Large intestine (tissue), 3 donors: ENCODE data around the gene ARFIP1. TPM values are rescaled to one million over a fixed set of nuclear protein-coding genes. Genes with fewer than 3 reads are reported as not detected.

Experiments used
- DNase-seq, 2 donors: peaks; one replicate each; pipeline versions ENCODE4 v3.0.0 to v3.0.0-alpha.2; 2013
- H3K27ac ChIP-seq: one replicate; pipeline ENCODE4 v1.5.1; 2013; ENCODE audit warnings: low read length
- H3K27me3 ChIP-seq: 2 replicates; pipeline ENCODE4 v1.6.1; 2013; ENCODE audit warnings: low read length; ENCODE audit not compliant: control insufficient read depth, insufficient read depth
- H3K36me3 ChIP-seq: 2 replicates; pipeline ENCODE4 v1.6.1; 2013; ENCODE audit warnings: low read length; ENCODE audit not compliant: control insufficient read depth, insufficient read depth
- H3K4me1 ChIP-seq: one replicate; pipeline ENCODE4 v1.6.1; 2013; ENCODE audit warnings: low read length; ENCODE audit not compliant: control insufficient read depth, insufficient read depth
- H3K4me3 ChIP-seq: one replicate; pipeline ENCODE4 v1.5.1; 2013; ENCODE audit warnings: low read length
- H3K9me3 ChIP-seq: one replicate; pipeline ENCODE4 v1.6.1; 2013; ENCODE audit warnings: mild to moderate bottlenecking, low read depth, low read length, moderate library complexity; ENCODE audit not compliant: control insufficient read depth
- WGBS: methylation state at CpG from one replicate; pipeline ENCODE4 v1.1.5; 2013; ENCODE audit warnings: low lambda C conversion rate; ENCODE audit not compliant: insufficient coverage; 5-methylcytosine and 5-hydroxymethylcytosine counted together
- polyA plus RNA-seq: library from polyadenylated mRNA; unstranded; fragments of 120-200 nt; gene quantifications from one replicate; pipeline ENCODE4 v1.2.1, GENCODE V29; 2013

ARFIP1 gene
- polyA plus RNA-seq, 1 donor, result 38.7 TPM

DNA sequence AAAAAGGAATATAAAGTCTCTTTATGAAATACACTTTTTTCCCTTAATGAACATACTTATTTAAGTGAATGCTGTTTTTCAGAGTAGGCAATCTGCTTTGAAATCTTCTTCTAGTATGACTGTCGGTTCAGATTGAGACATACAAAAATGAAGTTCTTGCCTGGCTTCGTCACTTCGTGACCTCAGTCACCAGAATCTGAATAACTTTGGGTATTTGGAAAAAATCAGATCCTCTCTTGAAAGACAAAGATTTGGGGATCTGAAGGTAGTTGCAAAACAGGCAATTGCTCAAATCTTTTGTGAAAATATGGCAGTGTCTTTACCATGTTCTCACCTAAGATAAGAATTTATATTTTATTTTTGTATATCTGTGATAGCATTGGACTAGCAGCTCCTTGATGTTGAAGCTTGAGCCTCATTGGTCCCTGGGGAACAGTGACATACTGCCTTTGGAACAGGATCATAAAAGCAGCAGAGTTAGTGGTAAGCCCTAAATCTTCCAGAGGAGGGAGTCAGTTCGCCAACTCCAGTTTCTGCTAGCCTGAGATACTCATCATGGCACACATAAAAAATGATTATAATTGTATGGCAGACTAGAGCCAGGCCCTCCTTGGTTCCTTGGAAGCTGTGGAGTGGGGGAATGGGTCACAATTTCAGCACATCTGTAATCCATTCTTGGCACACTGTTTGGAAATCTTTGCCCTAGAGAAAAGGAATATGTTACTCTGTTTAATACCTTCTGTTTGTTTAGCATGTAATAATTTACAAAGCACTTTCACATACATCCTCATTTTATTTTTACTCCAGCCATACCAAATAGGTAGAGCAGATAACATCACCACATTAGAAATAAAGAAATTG is 5.0 kb downstream of the ARFIP1 start:
- H3K27ac ChIP-seq, result no peak overlapping the region
- H3K36me3 ChIP-seq, result peaks cover 3% of the 10 kb centered on the region
- H3K4me3 ChIP-seq, result no peak overlapping the region
- no peaks in the 10 kb centered on the region for H3K9me3 ChIP-seq
- WGBS, result 100% methylated on average over 1 of the region's 4 CpGs
- H3K27me3 ChIP-seq, result no peaks in the 10 kb centered on the region
- no peak for DNase-seq
- H3K4me1 ChIP-seq, result no peaks in the 10 kb centered on the region

- Histone ChIP-seq H3K36me3 (peaks cover 3% of the 10 kb centered on the region), H3K4me3 (no peak overlapping the region), H3K27me3 (no peaks in the 10 kb centered on the region), H3K4me1 (no peaks in the 10 kb centered on the region), H3K9me3 (no peaks in the 10 kb centered on the region), H3K27ac (no peak overlapping the region)
- WGBS, result 70% methylated on average over 2 of the region's 3 CpGs
- DNase-seq, result no peak
These were observed 6.2 kb downstream of the ARFIP1 start for GRCh38 chr4:152785639-152786615.

GRCh38 chr4:152786627-152787026 is 6.9 kb downstream of the ARFIP1 start:
- Histone ChIP-seq H3K27me3 (no peaks in the 10 kb centered on the region), H3K4me3 (no peak overlapping the region), H3K27ac (no peak overlapping the region), H3K9me3 (no peaks in the 10 kb centered on the region), H3K36me3 (peaks cover 3% of the 10 kb centered on the region), H3K4me1 (no peaks in the 10 kb centered on the region)
- no peak for DNase-seq
- WGBS, result 100% methylated on average over 1 of the region's 1 CpG

DNA sequence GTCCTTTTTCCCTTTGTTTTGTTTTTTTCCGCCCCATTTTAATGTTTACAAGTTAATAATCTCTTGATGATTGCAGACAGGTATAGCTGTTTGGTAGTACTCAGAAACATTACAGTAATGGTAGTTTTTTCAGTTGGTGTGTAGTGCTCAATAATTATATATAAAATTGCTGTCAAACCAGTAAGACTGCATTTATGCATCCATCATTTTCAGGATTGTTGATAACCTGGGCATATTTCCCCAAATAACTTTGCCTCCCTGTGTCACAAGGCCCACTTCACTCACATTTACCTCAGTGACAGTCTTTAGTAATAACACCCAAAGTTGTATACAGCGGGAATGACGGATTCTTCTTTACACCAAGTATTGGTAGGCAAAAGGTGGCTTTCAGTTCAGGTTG is 16.1 kb downstream of the ARFIP1 start:
- no peaks in the 10 kb centered on the region for H3K36me3 ChIP-seq
- no peak overlapping the region for H3K27ac ChIP-seq
- H3K27me3 ChIP-seq, result no peaks in the 10 kb centered on the region
- no peaks in the 10 kb centered on the region for H3K9me3 ChIP-seq
- no peak overlapping the region for H3K4me3 ChIP-seq
- H3K4me1 ChIP-seq, result no peaks in the 10 kb centered on the region
- 100% methylated on average over 1 of the region's 3 CpGs for WGBS
- no peak for DNase-seq

GRCh38 chr4:152803541-152803940 is 23.8 kb downstream of the ARFIP1 start:
- H3K27me3 ChIP-seq, result no peaks in the 10 kb centered on the region
- H3K36me3 ChIP-seq, result no peaks in the 10 kb centered on the region
- H3K4me3 ChIP-seq, result no peak overlapping the region
- no peak overlapping the region for H3K27ac ChIP-seq
- H3K4me1 ChIP-seq, result no peaks in the 10 kb centered on the region
- no peaks in the 10 kb centered on the region for H3K9me3 ChIP-seq
- no CpG with 5 or more reads among the region's 1 CpG for WGBS
- DNase-seq, result no peak

- Histone ChIP-seq H3K27me3 (no peaks in the 10 kb centered on the region), H3K4me1 (no peaks in the 10 kb centered on the region), H3K4me3 (no peak overlapping the region), H3K27ac (no peak overlapping the region), H3K9me3 (no peaks in the 10 kb centered on the region), H3K36me3 (no peaks in the 10 kb centered on the region)
- no CpG with 5 or more reads among the region's 2 CpGs for WGBS
- peak in 1 of 2 donors; percentile 20 for DNase-seq
These were observed 25.4 kb downstream of the ARFIP1 start for GRCh38 chr4:152805071-152805650.

DNA sequence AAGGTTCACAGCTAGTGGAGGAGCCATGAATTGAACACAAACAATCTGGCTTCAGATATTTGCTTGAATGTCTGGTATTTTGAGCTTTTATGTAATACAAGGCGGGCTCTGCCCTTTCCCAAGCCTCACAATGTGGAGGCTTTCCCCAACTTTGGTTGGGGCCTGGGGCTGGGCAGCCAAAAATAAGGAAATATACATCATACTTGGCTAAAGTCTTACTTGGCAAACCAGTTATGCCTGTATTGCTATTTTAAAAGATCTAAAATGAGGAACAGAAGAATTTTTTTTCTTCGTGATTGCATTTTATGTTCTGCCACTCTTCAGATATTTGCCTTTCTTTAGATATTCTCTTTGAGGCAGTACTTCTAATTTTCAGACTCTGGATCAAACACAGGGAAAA is 26.1 kb downstream of the ARFIP1 start:
- Histone ChIP-seq H3K4me3 (no peak overlapping the region), H3K27me3 (no peaks in the 10 kb centered on the region), H3K27ac (no peak overlapping the region), H3K4me1 (no peaks in the 10 kb centered on the region), H3K9me3 (no peaks in the 10 kb centered on the region), H3K36me3 (no peaks in the 10 kb centered on the region)
- WGBS, result no CpG with 5 or more reads among the region's 2 CpGs
- no peak for DNase-seq

DNA sequence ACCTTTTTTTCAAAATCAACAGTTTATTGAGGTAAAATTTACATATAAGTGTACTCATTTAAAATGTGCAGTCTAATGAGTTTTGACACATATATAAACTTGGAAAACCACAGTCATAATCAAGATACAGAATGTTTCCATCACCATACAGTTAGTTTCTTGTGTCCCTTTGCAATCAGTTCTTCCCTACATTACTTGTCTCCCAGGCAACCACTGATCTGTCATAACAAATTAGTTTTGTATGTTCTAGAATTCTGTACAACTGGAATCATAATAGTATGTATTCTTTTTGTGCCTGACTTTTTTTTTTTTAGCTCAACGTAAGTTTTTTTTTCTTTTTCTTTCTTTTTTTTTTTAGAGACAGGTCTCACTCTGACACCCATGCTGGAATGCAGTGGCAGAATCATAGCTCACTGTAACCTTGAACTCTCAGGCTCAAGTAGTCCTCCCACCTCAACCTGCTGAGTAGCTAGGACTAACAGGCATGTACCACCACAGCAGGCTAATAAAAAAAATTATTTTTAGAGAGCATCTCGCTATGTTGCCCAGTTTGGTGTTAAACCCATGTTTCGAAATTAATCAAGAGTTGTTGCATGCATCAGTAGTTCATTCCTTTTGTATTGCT is 26.9 kb downstream of the ARFIP1 start:
- H3K27me3 ChIP-seq, result no peaks in the 10 kb centered on the region
- no peak overlapping the region for H3K27ac ChIP-seq
- no peak for DNase-seq
- no peaks in the 10 kb centered on the region for H3K36me3 ChIP-seq
- H3K4me3 ChIP-seq, result no peak overlapping the region
- no peaks in the 10 kb centered on the region for H3K9me3 ChIP-seq
- H3K4me1 ChIP-seq, result no peaks in the 10 kb centered on the region
- 86% methylated on average over 2 of the region's 3 CpGs for WGBS

- no peak for DNase-seq
- H3K27me3 ChIP-seq, result no peaks in the 10 kb centered on the region
- WGBS, result 90% methylated on average over 2 of the region's 3 CpGs
These were observed 27.6 kb downstream of the ARFIP1 start for GRCh38 chr4:152807294-152807829.

GRCh38 chr4:152808670-152809069 is 28.9 kb downstream of the ARFIP1 start:
- WGBS, result no CpG with 5 or more reads among the region's 8 CpGs
- no peak overlapping the region for H3K27ac ChIP-seq
- H3K36me3 ChIP-seq, result no peaks in the 10 kb centered on the region
- H3K27me3 ChIP-seq, result no peaks in the 10 kb centered on the region
- H3K9me3 ChIP-seq, result peaks cover 3% of the 10 kb centered on the region
- no peak for DNase-seq
- no peak overlapping the region for H3K4me3 ChIP-seq
- H3K4me1 ChIP-seq, result no peaks in the 10 kb centered on the region

More at GRCh38 chr4:152807294-152807829, 27.6 kb downstream of the ARFIP1 start:
- Histone ChIP-seq H3K9me3 (no peaks in the 10 kb centered on the region), H3K36me3 (no peaks in the 10 kb centered on the region), H3K4me1 (no peaks in the 10 kb centered on the region), H3K27ac (no peak overlapping the region), H3K4me3 (no peak overlapping the region)
